ENCODE data around the gene MITD1. TPM values are rescaled to one million over a fixed set of nuclear protein-coding genes. Genes with fewer than 3 reads are reported as not detected.

MITD1 gene
- 41.3 TPM for polyA plus RNA-seq (2013, experiment 1 of 2)
- 43.5 TPM for polyA plus RNA-seq (2013, experiment 2 of 2)

DNA sequence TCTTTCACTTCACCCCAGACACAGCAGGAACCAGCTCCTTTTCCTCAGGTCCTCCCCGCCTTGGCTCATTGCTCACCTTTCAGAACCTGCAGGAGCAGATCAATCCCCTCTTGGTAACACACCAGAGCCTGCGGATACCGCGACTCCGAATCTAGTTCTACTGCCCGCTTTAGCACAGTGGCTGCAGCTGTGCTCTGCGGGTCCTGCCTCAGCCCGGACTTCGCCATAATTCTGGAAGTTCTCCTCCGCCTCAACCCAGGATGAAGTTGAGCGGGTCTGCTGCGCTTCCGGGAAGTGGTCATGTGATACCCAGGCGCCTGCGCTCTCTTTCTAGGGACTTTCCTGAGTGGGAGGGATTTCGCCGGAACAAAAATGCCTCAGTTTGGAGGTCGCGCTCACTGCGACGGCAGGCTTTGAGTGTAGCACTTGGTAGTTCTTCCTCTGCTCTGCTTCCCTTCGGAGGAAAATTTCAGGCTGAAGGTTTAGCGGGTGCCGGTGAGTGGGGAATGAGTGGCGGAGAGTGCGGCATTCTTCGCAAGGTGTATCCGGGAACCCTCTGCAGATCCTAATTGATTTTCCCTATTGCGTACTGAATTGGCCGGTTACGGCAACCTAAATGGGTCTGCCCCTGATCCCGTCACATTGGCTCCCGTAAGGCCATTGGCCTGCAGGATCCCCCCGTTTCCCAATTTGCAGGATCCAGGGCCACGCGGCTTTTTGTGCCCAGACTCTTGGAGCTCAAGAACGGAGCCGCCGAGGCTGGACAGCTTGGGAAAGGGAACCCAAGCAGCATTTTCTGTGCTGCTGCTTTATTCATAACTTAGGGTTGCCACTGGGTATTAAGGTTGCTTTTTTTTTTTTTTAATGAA is at the start of gene MITD1, which contains the start of gene MRPL30:
TSS of gene MITD1 (minus strand) at position 304 of the 869 bp plus-strand sequence. CDS start at position 227, 77 bp downstream.
TSS of gene MRPL30 (plus strand) at position 430 of the 869 bp plus-strand sequence. CDS start 5,020 bp downstream, outside the sequence.
- Histone ChIP-seq H3K79me1 (ENCODE audit: low read length) (peaks cover 9% of the 10 kb centered on the region), H2BK120ac (ENCODE audit: low read depth, low read length) (no peak within 1 kb of the TSS)

GRCh38 chr2:99217929-99218501 is 37.2 kb upstream of the MITD1 start:
- DNase-seq: no peak
- no peak overlapping the region for H3K9ac ChIP-seq (ENCODE audit: low read length)
- H3K36me3 ChIP-seq (ENCODE audit: control insufficient read depth, insufficient read depth, low read length): no peaks in the 10 kb centered on the region
- no peak overlapping the region for H2BK120ac ChIP-seq (ENCODE audit: low read depth, low read length)
- no peaks in the 10 kb centered on the region for H3K4me1 ChIP-seq (ENCODE audit: control insufficient read depth, low read depth, low read length)
- no peak overlapping the region for H2AK5ac ChIP-seq (ENCODE audit: low read length)
- no peaks in the 10 kb centered on the region for H3K79me1 ChIP-seq (ENCODE audit: low read length)
- H3K4ac ChIP-seq (ENCODE audit: low read depth, low read length): no peak overlapping the region
- H3K27ac ChIP-seq (ENCODE audit: low read depth, low read length): no peak overlapping the region
- no peak overlapping the region for H3K23ac ChIP-seq (ENCODE audit: low read length)
- no peak overlapping the region for H3K4me2 ChIP-seq (ENCODE audit: low read length)
- no peak overlapping the region for H3K4me3 ChIP-seq (ENCODE audit: low read length)
- H4K8ac ChIP-seq (ENCODE audit: low read depth, low read length): no peak overlapping the region
- no peak overlapping the region for H3K18ac ChIP-seq (ENCODE audit: low read length)
- no peak overlapping the region for H2BK5ac ChIP-seq (ENCODE audit: low read length)
- no peak overlapping the region for H2BK15ac ChIP-seq (replicated peaks; ENCODE audit: low read depth)
- no peaks in the 10 kb centered on the region for H3K27me3 ChIP-seq (ENCODE audit: insufficient read depth, low read length, poor library complexity)
- H3K56ac ChIP-seq (ENCODE audit: low read length): no peak overlapping the region
- no CpG with 5 or more reads among the region's 4 CpGs for WGBS (ENCODE audit: extremely low coverage, insufficient coverage, low lambda C conversion rate)
- H3K79me2 ChIP-seq (ENCODE audit: control insufficient read depth, insufficient read depth, low read length): no peaks in the 10 kb centered on the region
- H4K5ac ChIP-seq (ENCODE audit: low read length): no peak overlapping the region

More for the DNA sequence above, at the start of gene MITD1, which contains the start of gene MRPL30:
- no peak within 1 kb of the TSS for H2BK5ac ChIP-seq (ENCODE audit: low read length)
- H2AK5ac ChIP-seq (ENCODE audit: low read length): no peak within 1 kb of the TSS
- H2BK15ac ChIP-seq (replicated peaks; ENCODE audit: low read depth): no peak within 1 kb of the TSS
- H4K5ac ChIP-seq (ENCODE audit: low read length): no peak within 1 kb of the TSS
- H3K56ac ChIP-seq (ENCODE audit: low read length): peak within 1 kb of the TSS; percentile 93
- H3K4ac ChIP-seq (ENCODE audit: low read depth, low read length): no peak within 1 kb of the TSS
- no peak within 1 kb of the TSS for H3K23ac ChIP-seq (ENCODE audit: low read length)
- peak; percentile 98 for DNase-seq
- H3K4me2 ChIP-seq (ENCODE audit: low read length): peak within 1 kb of the TSS; percentile 87
- H4K8ac ChIP-seq (ENCODE audit: low read depth, low read length): peak within 1 kb of the TSS; percentile 65
- H3K27ac ChIP-seq (ENCODE audit: low read depth, low read length): peak within 1 kb of the TSS; percentile 38
- H3K4me1 ChIP-seq (ENCODE audit: control insufficient read depth, low read depth, low read length): no peaks in the 10 kb centered on the region
- peak within 1 kb of the TSS; percentile 22 for H3K18ac ChIP-seq (ENCODE audit: low read length)
- no peaks in the 10 kb centered on the region for H3K36me3 ChIP-seq (ENCODE audit: control insufficient read depth, insufficient read depth, low read length)
- H3K9ac ChIP-seq (ENCODE audit: low read length): peak within 1 kb of the TSS; percentile 90
- peak within 1 kb of the TSS; percentile 85 for H3K4me3 ChIP-seq (ENCODE audit: low read length)
- H3K27me3 ChIP-seq (ENCODE audit: insufficient read depth, low read length, poor library complexity): no peaks in the 10 kb centered on the region
- peaks cover 28% of the 10 kb centered on the region for H3K79me2 ChIP-seq (ENCODE audit: control insufficient read depth, insufficient read depth, low read length)
- no CpG with 5 or more reads among the region's 39 CpGs for WGBS (ENCODE audit: extremely low coverage, insufficient coverage, low lambda C conversion rate)

DNA sequence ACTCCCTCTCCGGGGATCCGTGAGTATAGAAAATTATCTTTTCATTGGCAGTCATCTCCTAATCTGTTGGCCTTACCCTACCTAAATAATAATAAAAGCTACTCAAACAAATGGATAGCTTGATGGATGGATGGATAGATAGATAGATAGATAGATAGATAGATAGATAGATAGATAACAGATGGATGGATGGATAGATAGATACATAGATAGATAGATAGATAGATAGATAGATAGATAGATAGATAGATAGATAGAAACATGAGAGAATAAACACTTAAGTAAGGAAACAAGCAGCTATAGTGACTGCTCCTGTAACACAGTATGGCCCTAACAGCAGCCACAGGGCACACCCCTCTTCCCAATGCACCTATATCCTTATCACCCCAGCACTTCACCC is 35.2 kb upstream of the MITD1 start:
- Histone ChIP-seq H4K8ac (ENCODE audit: low read depth, low read length) (no peak overlapping the region), H3K4ac (ENCODE audit: low read depth, low read length) (no peak overlapping the region), H3K4me1 (ENCODE audit: control insufficient read depth, low read depth, low read length) (no peaks in the 10 kb centered on the region), H2BK15ac (replicated peaks; ENCODE audit: low read depth) (no peak overlapping the region), H3K36me3 (ENCODE audit: control insufficient read depth, insufficient read depth, low read length) (no peaks in the 10 kb centered on the region), H3K27me3 (ENCODE audit: insufficient read depth, low read length, poor library complexity) (no peaks in the 10 kb centered on the region), H2BK5ac (ENCODE audit: low read length) (no peak overlapping the region), H2BK120ac (ENCODE audit: low read depth, low read length) (no peak overlapping the region), H3K27ac (ENCODE audit: low read depth, low read length) (no peak overlapping the region), H3K4me2 (ENCODE audit: low read length) (no peak overlapping the region), H3K79me2 (ENCODE audit: control insufficient read depth, insufficient read depth, low read length) (no peaks in the 10 kb centered on the region), H3K23ac (ENCODE audit: low read length) (no peak overlapping the region), H3K79me1 (ENCODE audit: low read length) (no peaks in the 10 kb centered on the region), H3K4me3 (ENCODE audit: low read length) (no peak overlapping the region), H3K56ac (ENCODE audit: low read length) (no peak overlapping the region), H2AK5ac (ENCODE audit: low read length) (no peak overlapping the region), H3K9ac (ENCODE audit: low read length) (no peak overlapping the region), H4K5ac (ENCODE audit: low read length) (no peak overlapping the region), H3K18ac (ENCODE audit: low read length) (no peak overlapping the region)
- no CpG with 5 or more reads among the region's 2 CpGs for WGBS (ENCODE audit: extremely low coverage, insufficient coverage, low lambda C conversion rate)
- DNase-seq: no peak

- no peak overlapping the region for H3K23ac ChIP-seq (ENCODE audit: low read length)
- H2BK120ac ChIP-seq (ENCODE audit: low read depth, low read length): no peak overlapping the region
- H4K5ac ChIP-seq (ENCODE audit: low read length): no peak overlapping the region
- no peaks in the 10 kb centered on the region for H3K36me3 ChIP-seq (ENCODE audit: control insufficient read depth, insufficient read depth, low read length)
- no CpG with 5 or more reads among the region's 5 CpGs for WGBS (ENCODE audit: extremely low coverage, insufficient coverage, low lambda C conversion rate)
- no peak overlapping the region for H2AK5ac ChIP-seq (ENCODE audit: low read length)
- no peak overlapping the region for H2BK15ac ChIP-seq (replicated peaks; ENCODE audit: low read depth)
- H3K79me1 ChIP-seq (ENCODE audit: low read length): no peaks in the 10 kb centered on the region
- no peak overlapping the region for H2BK5ac ChIP-seq (ENCODE audit: low read length)
- no peak overlapping the region for H3K4ac ChIP-seq (ENCODE audit: low read depth, low read length)
- H3K9ac ChIP-seq (ENCODE audit: low read length): no peak overlapping the region
- no peaks in the 10 kb centered on the region for H3K79me2 ChIP-seq (ENCODE audit: control insufficient read depth, insufficient read depth, low read length)
- H3K27me3 ChIP-seq (ENCODE audit: insufficient read depth, low read length, poor library complexity): no peaks in the 10 kb centered on the region
- no peaks in the 10 kb centered on the region for H3K4me1 ChIP-seq (ENCODE audit: control insufficient read depth, low read depth, low read length)
- DNase-seq: peak; percentile 49
- H3K27ac ChIP-seq (ENCODE audit: low read depth, low read length): no peak overlapping the region
- no peak overlapping the region for H3K56ac ChIP-seq (ENCODE audit: low read length)
- no peak overlapping the region for H3K4me3 ChIP-seq (ENCODE audit: low read length)
- no peak overlapping the region for H3K4me2 ChIP-seq (ENCODE audit: low read length)
- no peak overlapping the region for H4K8ac ChIP-seq (ENCODE audit: low read depth, low read length)
- no peak overlapping the region for H3K18ac ChIP-seq (ENCODE audit: low read length)
These were observed 24.6 kb upstream of the MITD1 start for GRCh38 chr2:99205491-99205890.

DNA sequence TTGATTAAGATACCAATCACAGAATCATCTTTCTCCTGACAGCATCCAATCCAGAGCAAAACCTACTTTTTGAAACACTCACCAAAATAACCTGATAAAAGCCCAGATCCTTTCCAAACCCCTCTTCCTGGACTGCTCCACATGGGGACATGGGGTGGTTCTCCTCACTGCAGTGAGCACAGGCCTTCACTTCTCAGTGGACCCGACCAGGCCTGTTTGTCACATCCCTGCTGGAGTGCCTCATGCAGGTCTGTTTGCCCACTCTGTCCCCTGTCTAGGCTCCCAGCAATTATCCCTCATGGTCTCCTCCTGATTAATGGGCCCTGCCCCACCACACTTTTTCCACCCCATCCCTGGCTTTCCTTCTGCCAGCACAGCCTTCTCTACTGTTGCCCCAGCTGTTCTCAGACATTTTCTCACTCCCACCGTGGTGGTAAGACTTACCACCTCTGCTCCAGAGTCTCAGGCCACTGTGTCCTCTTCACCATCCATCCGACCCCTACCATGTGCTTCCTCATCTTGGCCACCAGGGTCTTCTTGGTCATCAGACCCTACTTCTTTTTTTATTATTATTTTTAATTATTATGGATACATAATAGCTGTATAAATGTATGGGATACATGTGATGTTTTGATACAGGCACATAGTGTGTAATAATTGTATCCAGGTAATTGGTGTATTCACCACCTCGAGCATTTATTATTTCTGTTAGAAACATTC is 21.3 kb upstream of the MITD1 start:
- no peak for DNase-seq
- Histone ChIP-seq H2AK5ac (ENCODE audit: low read length) (no peak overlapping the region), H3K4me2 (ENCODE audit: low read length) (no peak overlapping the region), H2BK120ac (ENCODE audit: low read depth, low read length) (no peak overlapping the region), H3K79me2 (ENCODE audit: control insufficient read depth, insufficient read depth, low read length) (no peaks in the 10 kb centered on the region), H2BK5ac (ENCODE audit: low read length) (no peak overlapping the region), H3K4me3 (ENCODE audit: low read length) (no peak overlapping the region), H3K18ac (ENCODE audit: low read length) (no peak overlapping the region), H3K4ac (ENCODE audit: low read depth, low read length) (no peak overlapping the region), H3K9ac (ENCODE audit: low read length) (no peak overlapping the region), H3K27me3 (ENCODE audit: insufficient read depth, low read length, poor library complexity) (no peaks in the 10 kb centered on the region), H3K79me1 (ENCODE audit: low read length) (no peaks in the 10 kb centered on the region), H3K56ac (ENCODE audit: low read length) (no peak overlapping the region), H4K5ac (ENCODE audit: low read length) (no peak overlapping the region), H3K4me1 (ENCODE audit: control insufficient read depth, low read depth, low read length) (no peaks in the 10 kb centered on the region), H3K27ac (ENCODE audit: low read depth, low read length) (no peak overlapping the region), H4K8ac (ENCODE audit: low read depth, low read length) (no peak overlapping the region), H3K36me3 (ENCODE audit: control insufficient read depth, insufficient read depth, low read length) (no peaks in the 10 kb centered on the region), H2BK15ac (replicated peaks; ENCODE audit: low read depth) (no peak overlapping the region), H3K23ac (ENCODE audit: low read length) (no peak overlapping the region)
- no CpG with 5 or more reads among the region's 4 CpGs for WGBS (ENCODE audit: extremely low coverage, insufficient coverage, low lambda C conversion rate)

Data from mesendoderm (in vitro differentiated cells).